HCT116 (cell line): ENCODE measurements around the gene TBC1D14. TPM values are rescaled to one million over a fixed set of nuclear protein-coding genes. Genes with fewer than 3 reads are reported as not detected.

Experiments
- ATAC-seq: fragments of 200-7000 bp; cut with Tn5 transposase; 2 replicates; pipeline ENCODE4 v1.9.1; 2020; ENCODE audit warnings: mild to moderate bottlenecking, moderate library complexity
- BruUV-seq: library from RNA; stranded (reverse); fragments of 400-500 nt; replicated peaks from 2 replicates; lab custom pipeline; 2021; lab: Mats Ljungman, UMichigan
- CTCF ChIA-PET: fragments of 300-600 bp; sonication (Branson Sonifier 250); formaldehyde crosslinking; loops from one replicate; lab custom pipeline; 2021; ENCODE audit warnings: antibody characterized with exemption; lab: Charles Lee
- POLR2A ChIA-PET: fragments of 300-600, 350-600 bp; sonication (Branson Sonifier 250); formaldehyde crosslinking; loops from one replicate; lab custom pipeline; 2021; ENCODE audit warnings: antibody characterized with exemption; lab: Charles Lee
- RAD21 ChIA-PET, 2 experiments: fragments of 300-600 bp; sonication (Branson Sonifier 250); formaldehyde crosslinking; loops; one replicate each; lab custom pipeline; 2023; ENCODE audit warnings: low total read pairs in 2 of 2; ENCODE audit not compliant: uncharacterized antibody in 2 of 2, unreplicated experiment in 2 of 2, low non-redundant PET in 1 of 2; lab: Charles Lee
- DNase-seq: peaks from one replicate; pipeline ENCODE4 v3.0.0-alpha.2; 2010; ENCODE audit warnings: low read depth, low spot score
- H2AFZ ChIP-seq: fragments of 200-600 bp; shearing (Covaris generic), sonication (generic); 2 replicates; pipeline ENCODE4 v1.6.1; 2017; ENCODE audit warnings: low read depth, mixed run types, mixed read lengths, antibody characterized with exemption, low read length; ENCODE audit not compliant: poor library complexity, severe bottlenecking
- H3K27ac ChIP-seq: 2 replicates; pipeline ENCODE4 v1.5.1; 2012; ENCODE audit warnings: low read depth, low read length
- H3K27me3 ChIP-seq: fragments of 200-600 bp; sonication (generic); 2 replicates; pipeline ENCODE4 v1.6.1; 2016; ENCODE audit warnings: mixed run types, low read length, mixed read lengths; ENCODE audit not compliant: insufficient read depth
- H3K36me3 ChIP-seq, 2 experiments: fragments of 200-500 bp in 1 of 2; fragments of 200-600 bp in 1 of 2; sonication (Bioruptor generic) in 1 of 2; sonication (generic) in 1 of 2; 2 replicates each; pipeline versions ENCODE4 v1.5.1 to v1.6.1; 2014 to 2016; ENCODE audit warnings: low read length in 2 of 2, inconsistent platforms in 1 of 2, mixed read lengths in 1 of 2, mixed run types in 1 of 2; ENCODE audit not compliant: insufficient read depth in 2 of 2, control insufficient read depth in 1 of 2
- H3K4me1 ChIP-seq, 2 experiments: fragments of 200-600 bp in 1 of 2; sonication (generic) in 1 of 2; 2 replicates each; pipeline versions ENCODE4 v1.5.1 to v1.6.1; 2012 to 2017; ENCODE audit warnings: low read length in 2 of 2, inconsistent platforms in 1 of 2, mild to moderate bottlenecking in 1 of 2, mixed read lengths in 1 of 2, mixed run types in 1 of 2, moderate library complexity in 1 of 2; ENCODE audit not compliant: insufficient read depth in 2 of 2, control insufficient read depth in 1 of 2
- H3K4me2 ChIP-seq: fragments of 200-600 bp; sonication (generic); 2 replicates; pipeline ENCODE4 v1.6.1; 2017; ENCODE audit warnings: mixed run types, low read length, mixed read lengths
- H3K4me3 ChIP-seq, 2 experiments: fragments of 200-600 bp in 1 of 2; sonication (generic) in 1 of 2; replicated peaks in 1 of 2; 2 replicates each; pipeline ENCODE4 v1.5.1; 2011 to 2016; ENCODE audit warnings: low read length in 2 of 2, control low read depth in 1 of 2, low read depth in 1 of 2, mild to moderate bottlenecking in 1 of 2, mixed read lengths in 1 of 2, mixed run types in 1 of 2
- H3K79me2 ChIP-seq: fragments of 200-600 bp; sonication (generic); 2 replicates; pipeline ENCODE4 v1.6.1; 2017; ENCODE audit warnings: mild to moderate bottlenecking, mixed run types, low read length, moderate library complexity, mixed read lengths; ENCODE audit not compliant: insufficient read depth
- H3K9ac ChIP-seq: fragments of 200-600 bp; sonication (generic); 2 replicates; pipeline ENCODE4 v1.6.1; 2016; ENCODE audit warnings: low read length, mixed read lengths
- H3K9me2 ChIP-seq: fragments of 200-600 bp; sonication (generic), shearing (Covaris generic); 2 replicates; pipeline ENCODE4 v1.6.1; 2017; ENCODE audit warnings: mixed run types, mild to moderate bottlenecking, moderate library complexity; ENCODE audit not compliant: insufficient read depth
- H3K9me3 ChIP-seq, 2 experiments: fragments of 200-500 bp in 1 of 2; fragments of 200-600 bp in 1 of 2; sonication (Bioruptor generic) in 1 of 2; sonication (generic) in 1 of 2; 2 replicates each; pipeline ENCODE4 v1.6.1; 2014 to 2017; ENCODE audit warnings: low read length in 2 of 2, mixed read lengths in 2 of 2, inconsistent platforms in 1 of 2, low read depth in 1 of 2, mild to moderate bottlenecking in 1 of 2, mixed run types in 1 of 2, moderate library complexity in 1 of 2; ENCODE audit not compliant: control insufficient read depth in 1 of 2, insufficient read depth in 1 of 2
- H4K20me1 ChIP-seq: fragments of 200-600 bp; sonication (generic), shearing (Covaris generic); 2 replicates; pipeline ENCODE4 v1.6.1; 2017; ENCODE audit warnings: mixed run types, mild to moderate bottlenecking, moderate library complexity; ENCODE audit not compliant: insufficient read depth
- ATF3 ChIP-seq: IDR thresholded peaks from 2 replicates; pipeline ENCODE4 v1.6.1; 2012
- EZH2 ChIP-seq: fragments of 200-600 bp; sonication (generic); IDR thresholded peaks from 2 replicates; pipeline ENCODE4 v1.6.1; 2017; ENCODE audit warnings: antibody characterized with exemption, mixed run types
- REST ChIP-seq: IDR thresholded peaks from 2 replicates; pipeline ENCODE4 v1.6.1; 2012; ENCODE audit warnings: low read depth
- ZBTB33 ChIP-seq: IDR thresholded peaks from 2 replicates; pipeline ENCODE4 v1.6.1; 2011; ENCODE audit warnings: mild to moderate bottlenecking, low read length, moderate library complexity; ENCODE audit not compliant: insufficient replicate concordance; ENCODE audit errors: extremely low read depth
- intact Hi-C: fragments of 100-400 bp; cut with micrococcal nuclease; formaldehyde crosslinking; loops from 2 replicates; pipeline ENCODE4 v1.10.0; 2022
- total RNA-seq: library from RNA; stranded (reverse); gene quantifications from one replicate; pipeline ENCODE4 v1.2.1, GENCODE V29; 2021; ENCODE audit not compliant: unreplicated experiment

TBC1D14 gene
- total RNA-seq, 1 experiment from 2014 or later, result 62.9 TPM

GRCh38 chr4:7066006-7066405 is 156.4 kb downstream of the TBC1D14 start (continued):
- TF ChIP-seq ZBTB33 (no peak), REST (no peak)

GRCh38 chr4:7066493-7066892 is 156.9 kb downstream of the TBC1D14 start:
- H3K36me3 ChIP-seq, result peaks cover 22 to 32% of the 10 kb centered on the region in 2 experiments
- H3K79me2 ChIP-seq, result peaks cover 59% of the 10 kb centered on the region
- H3K9me3 ChIP-seq, result no peaks in the 10 kb centered on the region
- DNase-seq (no peak), ATAC-seq (no peak)
- no peaks in the 10 kb centered on the region for H4K20me1 ChIP-seq
- H3K27ac ChIP-seq, result no peak overlapping the region
- intact Hi-C loops, result no loop called here
- H3K27me3 ChIP-seq, result no peaks in the 10 kb centered on the region
- peak overlapping the region; percentile 91 to 93 for H3K4me3 ChIP-seq
- TF ChIP-seq REST (no peak), EZH2 (no peak), ATF3 (no peak)
- TSS peak; percentile 54 for BruUV-seq
- H3K4me1 ChIP-seq, result peaks cover 11 to 28% of the 10 kb centered on the region in 2 experiments; a peak in 3 of 4 replicates
- H2AFZ ChIP-seq, result no peak overlapping the region
- peak overlapping the region; percentile 96 for H3K4me2 ChIP-seq
- peak overlapping the region; percentile 94 for H3K9ac ChIP-seq
- RAD21 ChIA-PET, result no interaction called here
- no peaks in the 10 kb centered on the region for H3K9me2 ChIP-seq
- POLR2A ChIA-PET, result no interaction called here
- CTCF ChIA-PET, result interaction anchor here (1.1 kb wide), 1 partner anchor 24 kb away, joined by 3 read pairs; a partner anchor contains a TSS
